ENCODE data around the gene DLG5.

DNA sequence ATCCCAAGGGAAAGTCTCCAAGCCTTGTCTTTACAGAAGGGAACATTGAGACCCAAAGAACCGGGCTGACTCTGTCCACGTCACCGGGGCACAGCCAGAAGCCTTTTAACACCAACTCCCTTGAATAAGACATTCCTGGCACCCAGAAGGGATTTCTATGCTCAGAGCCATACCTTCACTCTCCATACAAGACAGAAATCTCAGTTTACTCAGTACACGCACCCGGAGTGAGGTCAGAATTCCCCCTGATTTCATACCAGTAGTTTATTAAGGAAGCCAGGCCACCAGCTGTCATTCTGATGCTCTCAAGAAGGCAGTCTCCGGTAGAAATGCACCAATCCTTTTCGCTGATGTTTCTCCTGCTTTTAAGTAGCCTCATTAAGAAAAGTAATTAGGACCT, 154.7 kb downstream of the DLG5 start:
- TF ChIP-seq, protein P1, sequence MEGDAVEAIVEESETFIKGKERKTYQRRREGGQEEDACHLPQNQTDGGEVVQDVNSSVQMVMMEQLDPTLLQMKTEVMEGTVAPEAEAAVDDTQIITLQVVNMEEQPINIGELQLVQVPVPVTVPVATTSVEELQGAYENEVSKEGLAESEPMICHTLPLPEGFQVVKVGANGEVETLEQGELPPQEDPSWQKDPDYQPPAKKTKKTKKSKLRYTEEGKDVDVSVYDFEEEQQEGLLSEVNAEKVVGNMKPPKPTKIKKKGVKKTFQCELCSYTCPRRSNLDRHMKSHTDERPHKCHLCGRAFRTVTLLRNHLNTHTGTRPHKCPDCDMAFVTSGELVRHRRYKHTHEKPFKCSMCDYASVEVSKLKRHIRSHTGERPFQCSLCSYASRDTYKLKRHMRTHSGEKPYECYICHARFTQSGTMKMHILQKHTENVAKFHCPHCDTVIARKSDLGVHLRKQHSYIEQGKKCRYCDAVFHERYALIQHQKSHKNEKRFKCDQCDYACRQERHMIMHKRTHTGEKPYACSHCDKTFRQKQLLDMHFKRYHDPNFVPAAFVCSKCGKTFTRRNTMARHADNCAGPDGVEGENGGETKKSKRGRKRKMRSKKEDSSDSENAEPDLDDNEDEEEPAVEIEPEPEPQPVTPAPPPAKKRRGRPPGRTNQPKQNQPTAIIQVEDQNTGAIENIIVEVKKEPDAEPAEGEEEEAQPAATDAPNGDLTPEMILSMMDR (IDR thresholded peaks at IDR 0.05; ENCODE audit: low read depth, low read length): no peak
- TF ChIP-seq EZH2phosphoT487 (IDR thresholded peaks at IDR 0.05; ENCODE audit: low read depth): no peak

All from OCI-LY3 (cell line).